K562 (cell line): ENCODE measurements around the gene TMEM245. TPM values are rescaled to one million over a fixed set of nuclear protein-coding genes. Genes with fewer than 3 reads are reported as not detected.

ENCODE experiments used
- DMBX1 ChIP-seq: fragments of 250-450 bp; sonication (Bioruptor Pico); IDR thresholded peaks from 2 replicates; pipeline ENCODE4 v1.8.0; 2022; ENCODE audit warnings: inconsistent platforms, mild to moderate bottlenecking, moderate library complexity, borderline replicate concordance
- PTTG1 ChIP-seq: fragments of 450-650 bp; IDR thresholded peaks from 2 replicates; pipeline ENCODE4 v1.6.1; 2016; ENCODE audit warnings: low read depth, mild to moderate bottlenecking, missing genetic modification characterization, missing compliant biosample characterization
- PYGO2 ChIP-seq: fragments of 450-650 bp; IDR thresholded peaks from 2 replicates; pipeline ENCODE4 v1.6.1; 2016; ENCODE audit warnings: mild to moderate bottlenecking, missing genetic modification characterization, moderate library complexity, missing compliant biosample characterization
- RFX1 ChIP-seq: fragments of 450-650 bp; IDR thresholded peaks from 2 replicates; pipeline ENCODE4 v1.6.1; 2016; ENCODE audit warnings: mild to moderate bottlenecking, moderate library complexity
- ZNF133 ChIP-seq: fragments of 250-450 bp; sonication (Bioruptor Pico); IDR thresholded peaks from 2 replicates; pipeline ENCODE4 v1.4.0; 2020; ENCODE audit warnings: mild to moderate bottlenecking
- polyA plus RNA-seq, 8 experiments: library from polyadenylated mRNA; depleted of rRNA in 4 of 8; stranded (reverse) in 5 of 8; unstranded in 3 of 8; fragments of >200 nt; fragmentation: Nextera tagmentation in 2 of 8; fragmentation: Illumina TruSeq in 1 of 8; extraction: Ambion mirVana in 2 of 8; extraction: Trizol in 1 of 8; gene quantifications; 2 replicates each; pipeline versions ENCODE4 v1.2.1 to v1.2.3, GENCODE V29; 2011 to 2014; ENCODE audit warnings: inconsistent platforms in 1 of 8, missing spikeins in 1 of 8
- total RNA-seq, 7 experiments: library from RNA; depleted of rRNA in 6 of 7; stranded (reverse); fragments of >200 nt in 6 of 7; fragmentation: Illumina TruSeq in 2 of 7; extraction: Trizol in 2 of 7; gene quantifications; 2 replicates each; pipeline versions ENCODE4 v1.2.1 to v1.2.3, GENCODE V29; 2011 to 2021; ENCODE audit warnings: low replicate concordance in 1 of 7
- TF ChIP-seq, protein P1 (sequence below): fragments of 250-450 bp; sonication (Bioruptor Pico); IDR thresholded peaks from 2 replicates; pipeline ENCODE4 v1.4.0; 2020; ENCODE audit warnings: mild to moderate bottlenecking, moderate library complexity
- TF ChIP-seq, protein P2 (sequence below), 2 experiments: fragments of 450-650 bp; formaldehyde crosslinking in 1 of 2; IDR thresholded peaks; 2 replicates each; pipeline versions ENCODE4 v1.4.0 to v1.6.1; 2014 to 2020; ENCODE audit warnings: mild to moderate bottlenecking in 2 of 2, borderline replicate concordance in 1 of 2, low read depth in 1 of 2
- TF ChIP-seq, protein P3 (sequence below), 3 experiments: IDR thresholded peaks in 2 of 3; conservative IDR thresholded peaks in 1 of 3; 2 replicates each; pipeline ENCODE4 v1.5.1; 2011 to 2012; ENCODE audit warnings: low read length in 3 of 3, mild to moderate bottlenecking in 3 of 3, control low read depth in 2 of 3, improper control_type of control experiment in 1 of 3, inconsistent platforms in 1 of 3, low read depth in 1 of 3, mixed read lengths in 1 of 3, moderate library complexity in 1 of 3; ENCODE audit not compliant: insufficient read depth in 2 of 3
- TF ChIP-seq, protein P4 (sequence below): fragments of 250-450 bp; sonication (Bioruptor Pico); IDR thresholded peaks from 2 replicates; pipeline ENCODE4 v1.5.0; 2021

The TMEM245 gene
- total and polyA plus RNA-seq, 9 of the 15 experiments (the other 6 are each of a cell fraction or from before 2014, with no cell fraction given) = 8.5 to 43.2 (median 24.3) TPM

DNA sequence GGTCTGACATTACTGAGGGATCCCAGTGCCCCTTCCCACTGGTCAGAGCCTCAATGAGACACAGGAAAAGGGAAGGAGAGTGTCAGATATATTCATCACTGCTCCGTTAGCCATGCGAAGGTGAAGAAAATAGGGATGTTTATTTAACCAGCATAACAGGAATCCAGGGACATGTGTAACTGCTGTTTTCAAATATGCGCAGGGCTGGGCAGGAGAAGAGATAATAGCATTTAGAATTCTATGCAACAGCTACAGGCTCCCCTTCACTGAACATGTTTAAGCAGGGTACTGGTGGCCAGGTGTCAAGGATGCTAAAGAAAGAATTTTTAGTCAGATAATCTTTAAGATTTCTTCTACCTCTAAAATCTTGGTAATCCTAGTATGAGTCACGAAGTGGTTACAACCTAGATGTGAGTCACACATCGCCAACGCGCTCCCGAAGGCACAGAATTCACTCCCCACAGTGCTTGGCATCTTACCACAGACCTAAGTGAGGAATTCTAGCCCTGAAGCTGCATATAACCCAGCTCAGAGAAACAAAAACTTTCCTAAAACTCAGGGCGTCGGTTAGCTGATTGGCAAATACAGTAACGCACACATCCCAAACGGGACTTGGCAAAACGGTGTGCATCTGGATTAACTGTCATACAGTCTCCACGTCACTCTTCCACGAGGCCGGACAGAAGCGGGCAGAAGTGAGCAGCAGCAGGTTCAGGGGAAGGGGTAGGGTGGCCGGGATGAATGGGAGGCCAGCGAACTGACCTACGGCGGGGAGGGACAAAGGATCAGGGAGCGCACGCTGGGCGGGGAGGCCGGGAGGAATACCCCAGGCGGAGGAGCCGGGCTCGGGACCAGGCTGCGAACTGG lies 107.5 kb downstream of the TMEM245 start (continued):
- TF ChIP-seq PTTG1 (tag) (no peak), ZNF133 (CRISPR knock-in tag) (no peak), DMBX1 (no peak), RFX1 (no peak), PYGO2 (tag) (no peak)
- TF ChIP-seq, protein P1, sequence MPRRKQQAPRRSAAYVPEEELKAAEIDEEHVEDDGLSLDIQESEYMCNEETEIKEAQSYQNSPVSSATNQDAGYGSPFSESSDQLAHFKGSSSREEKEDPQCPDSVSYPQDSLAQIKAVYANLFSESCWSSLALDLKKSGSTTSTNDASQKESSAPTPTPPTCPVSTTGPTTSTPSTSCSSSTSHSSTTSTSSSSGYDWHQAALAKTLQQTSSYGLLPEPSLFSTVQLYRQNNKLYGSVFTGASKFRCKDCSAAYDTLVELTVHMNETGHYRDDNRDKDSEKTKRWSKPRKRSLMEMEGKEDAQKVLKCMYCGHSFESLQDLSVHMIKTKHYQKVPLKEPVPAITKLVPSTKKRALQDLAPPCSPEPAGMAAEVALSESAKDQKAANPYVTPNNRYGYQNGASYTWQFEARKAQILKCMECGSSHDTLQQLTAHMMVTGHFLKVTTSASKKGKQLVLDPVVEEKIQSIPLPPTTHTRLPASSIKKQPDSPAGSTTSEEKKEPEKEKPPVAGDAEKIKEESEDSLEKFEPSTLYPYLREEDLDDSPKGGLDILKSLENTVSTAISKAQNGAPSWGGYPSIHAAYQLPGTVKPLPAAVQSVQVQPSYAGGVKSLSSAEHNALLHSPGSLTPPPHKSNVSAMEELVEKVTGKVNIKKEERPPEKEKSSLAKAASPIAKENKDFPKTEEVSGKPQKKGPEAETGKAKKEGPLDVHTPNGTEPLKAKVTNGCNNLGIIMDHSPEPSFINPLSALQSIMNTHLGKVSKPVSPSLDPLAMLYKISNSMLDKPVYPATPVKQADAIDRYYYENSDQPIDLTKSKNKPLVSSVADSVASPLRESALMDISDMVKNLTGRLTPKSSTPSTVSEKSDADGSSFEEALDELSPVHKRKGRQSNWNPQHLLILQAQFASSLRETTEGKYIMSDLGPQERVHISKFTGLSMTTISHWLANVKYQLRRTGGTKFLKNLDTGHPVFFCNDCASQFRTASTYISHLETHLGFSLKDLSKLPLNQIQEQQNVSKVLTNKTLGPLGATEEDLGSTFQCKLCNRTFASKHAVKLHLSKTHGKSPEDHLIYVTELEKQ (CRISPR knock-in tag) = no peak
- TF ChIP-seq, protein P2, sequence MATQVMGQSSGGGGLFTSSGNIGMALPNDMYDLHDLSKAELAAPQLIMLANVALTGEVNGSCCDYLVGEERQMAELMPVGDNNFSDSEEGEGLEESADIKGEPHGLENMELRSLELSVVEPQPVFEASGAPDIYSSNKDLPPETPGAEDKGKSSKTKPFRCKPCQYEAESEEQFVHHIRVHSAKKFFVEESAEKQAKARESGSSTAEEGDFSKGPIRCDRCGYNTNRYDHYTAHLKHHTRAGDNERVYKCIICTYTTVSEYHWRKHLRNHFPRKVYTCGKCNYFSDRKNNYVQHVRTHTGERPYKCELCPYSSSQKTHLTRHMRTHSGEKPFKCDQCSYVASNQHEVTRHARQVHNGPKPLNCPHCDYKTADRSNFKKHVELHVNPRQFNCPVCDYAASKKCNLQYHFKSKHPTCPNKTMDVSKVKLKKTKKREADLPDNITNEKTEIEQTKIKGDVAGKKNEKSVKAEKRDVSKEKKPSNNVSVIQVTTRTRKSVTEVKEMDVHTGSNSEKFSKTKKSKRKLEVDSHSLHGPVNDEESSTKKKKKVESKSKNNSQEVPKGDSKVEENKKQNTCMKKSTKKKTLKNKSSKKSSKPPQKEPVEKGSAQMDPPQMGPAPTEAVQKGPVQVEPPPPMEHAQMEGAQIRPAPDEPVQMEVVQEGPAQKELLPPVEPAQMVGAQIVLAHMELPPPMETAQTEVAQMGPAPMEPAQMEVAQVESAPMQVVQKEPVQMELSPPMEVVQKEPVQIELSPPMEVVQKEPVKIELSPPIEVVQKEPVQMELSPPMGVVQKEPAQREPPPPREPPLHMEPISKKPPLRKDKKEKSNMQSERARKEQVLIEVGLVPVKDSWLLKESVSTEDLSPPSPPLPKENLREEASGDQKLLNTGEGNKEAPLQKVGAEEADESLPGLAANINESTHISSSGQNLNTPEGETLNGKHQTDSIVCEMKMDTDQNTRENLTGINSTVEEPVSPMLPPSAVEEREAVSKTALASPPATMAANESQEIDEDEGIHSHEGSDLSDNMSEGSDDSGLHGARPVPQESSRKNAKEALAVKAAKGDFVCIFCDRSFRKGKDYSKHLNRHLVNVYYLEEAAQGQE (IDR thresholded peaks at IDR 0.05; ENCODE audit: borderline replicate concordance) = no peak
- TF ChIP-seq, protein P2 (CRISPR knock-in tag; IDR thresholded peaks at IDR 0.05; ENCODE audit: low read depth) = no peak
- TF ChIP-seq, protein P3, sequence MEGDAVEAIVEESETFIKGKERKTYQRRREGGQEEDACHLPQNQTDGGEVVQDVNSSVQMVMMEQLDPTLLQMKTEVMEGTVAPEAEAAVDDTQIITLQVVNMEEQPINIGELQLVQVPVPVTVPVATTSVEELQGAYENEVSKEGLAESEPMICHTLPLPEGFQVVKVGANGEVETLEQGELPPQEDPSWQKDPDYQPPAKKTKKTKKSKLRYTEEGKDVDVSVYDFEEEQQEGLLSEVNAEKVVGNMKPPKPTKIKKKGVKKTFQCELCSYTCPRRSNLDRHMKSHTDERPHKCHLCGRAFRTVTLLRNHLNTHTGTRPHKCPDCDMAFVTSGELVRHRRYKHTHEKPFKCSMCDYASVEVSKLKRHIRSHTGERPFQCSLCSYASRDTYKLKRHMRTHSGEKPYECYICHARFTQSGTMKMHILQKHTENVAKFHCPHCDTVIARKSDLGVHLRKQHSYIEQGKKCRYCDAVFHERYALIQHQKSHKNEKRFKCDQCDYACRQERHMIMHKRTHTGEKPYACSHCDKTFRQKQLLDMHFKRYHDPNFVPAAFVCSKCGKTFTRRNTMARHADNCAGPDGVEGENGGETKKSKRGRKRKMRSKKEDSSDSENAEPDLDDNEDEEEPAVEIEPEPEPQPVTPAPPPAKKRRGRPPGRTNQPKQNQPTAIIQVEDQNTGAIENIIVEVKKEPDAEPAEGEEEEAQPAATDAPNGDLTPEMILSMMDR (IDR thresholded peaks at IDR 0.05 in 2 of 3, conservative IDR thresholded peaks at IDR 0.05 in 1 of 3; ENCODE audit: insufficient read depth in 2 of 3, low read depth in 1 of 3, low read length in 3 of 3) = no peak
- TF ChIP-seq, protein P4, sequence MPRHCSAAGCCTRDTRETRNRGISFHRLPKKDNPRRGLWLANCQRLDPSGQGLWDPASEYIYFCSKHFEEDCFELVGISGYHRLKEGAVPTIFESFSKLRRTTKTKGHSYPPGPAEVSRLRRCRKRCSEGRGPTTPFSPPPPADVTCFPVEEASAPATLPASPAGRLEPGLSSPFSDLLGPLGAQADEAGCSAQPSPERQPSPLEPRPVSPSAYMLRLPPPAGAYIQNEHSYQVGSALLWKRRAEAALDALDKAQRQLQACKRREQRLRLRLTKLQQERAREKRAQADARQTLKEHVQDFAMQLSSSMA (CRISPR knock-in tag) = no peak
